H1 (cell line): ENCODE measurements around the gene SLC2A13. TPM values are rescaled to one million over a fixed set of nuclear protein-coding genes. Genes with fewer than 3 reads are reported as not detected.

Experiments
- CTCF ChIA-PET: fragments of 300-600 bp; sonication (Branson Sonifier 250); formaldehyde crosslinking; loops from one replicate; lab custom pipeline; 2021; ENCODE audit not compliant: partially characterized antibody; lab: Charles Lee
- POLR2A ChIA-PET: fragments of 300-600 bp; sonication (Branson Sonifier 250); formaldehyde crosslinking; loops from one replicate; lab custom pipeline; 2021; ENCODE audit warnings: inconsistent platforms; ENCODE audit not compliant: partially characterized antibody; lab: Charles Lee
- DNase-seq, 2 experiments: peaks; one replicate each; pipeline versions ENCODE4 v3.0.0 to v3.0.0-alpha.2; 2010 to 2022; ENCODE audit warnings: low spot score in 2 of 2, low read depth in 1 of 2, mixed read lengths in 1 of 2
- FAIRE-seq: peaks from 2 replicates; lab custom pipeline; 2011; peaks lifted over from hg19 to GRCh38; lab: Jason Lieb, UNC
- H2AFZ ChIP-seq: 2 replicates; pipeline ENCODE4 v1.8.1; 2012; ENCODE audit warnings: low read length, inconsistent platforms
- H2AK5ac ChIP-seq: 2 replicates; pipeline ENCODE4 v1.6.1; 2013; ENCODE audit warnings: low read depth, low read length
- H2BK120ac ChIP-seq: replicated peaks from 2 replicates; pipeline ENCODE3; 2013; ENCODE audit warnings: low read depth, low read length, inconsistent platforms
- H2BK12ac ChIP-seq: 2 replicates; pipeline ENCODE4 v1.6.1; 2013; ENCODE audit warnings: low read depth, low read length
- H2BK15ac ChIP-seq: 2 replicates; pipeline ENCODE4 v1.6.1; 2013; ENCODE audit warnings: low read length
- H2BK20ac ChIP-seq: 2 replicates; pipeline ENCODE4 v1.6.1; 2013; ENCODE audit warnings: low read length
- H2BK5ac ChIP-seq: 2 replicates; pipeline ENCODE4 v1.6.1; 2013; ENCODE audit warnings: low read depth, low read length
- H3K14ac ChIP-seq: 2 replicates; pipeline ENCODE4 v1.6.1; 2013; ENCODE audit warnings: inconsistent platforms; ENCODE audit not compliant: insufficient read length
- H3K18ac ChIP-seq: 2 replicates; pipeline ENCODE4 v1.6.1; 2013; ENCODE audit warnings: low read length; ENCODE audit errors: extremely low read depth
- H3K23ac ChIP-seq: 2 replicates; pipeline ENCODE4 v1.6.1; 2013; ENCODE audit warnings: inconsistent platforms; ENCODE audit not compliant: insufficient read length
- H3K23me2 ChIP-seq: 2 replicates; pipeline ENCODE4 v1.6.1; 2013; ENCODE audit warnings: low read depth, low read length
- H3K27ac ChIP-seq: 2 replicates; pipeline ENCODE4 v1.6.1; 2011; ENCODE audit warnings: low read depth, low read length, inconsistent platforms
- H3K27me3 ChIP-seq, 4 experiments: replicated peaks in 1 of 4; 1 replicate in 1 of 4; 2 replicates in 3 of 4; pipeline versions ENCODE4 v1.6.1 to v1.8.1; 2011 to 2013; ENCODE audit warnings: low read length in 3 of 4, mild to moderate bottlenecking in 3 of 4, inconsistent platforms in 2 of 4, mixed read lengths in 2 of 4, moderate library complexity in 1 of 4; ENCODE audit not compliant: control insufficient read depth in 3 of 4, insufficient read depth in 3 of 4; ENCODE audit errors: extremely low read depth in 1 of 4
- H3K36me3 ChIP-seq, 4 experiments: 2 replicates each; pipeline versions ENCODE4 v1.6.1 to v1.8.1; 2011 to 2013; ENCODE audit warnings: mild to moderate bottlenecking in 4 of 4, low read length in 3 of 4, moderate library complexity in 2 of 4, control low read depth in 1 of 4, inconsistent platforms in 1 of 4; ENCODE audit not compliant: insufficient read depth in 4 of 4, control insufficient read depth in 2 of 4
- H3K4ac ChIP-seq: replicated peaks from 2 replicates; pipeline ENCODE3; 2013; ENCODE audit warnings: low read length, low read depth, mixed read lengths, inconsistent platforms; ENCODE audit not compliant: insufficient read length
- H3K4me1 ChIP-seq, 4 experiments: replicated peaks in 1 of 4; 1 replicate in 1 of 4; 2 replicates in 3 of 4; pipeline versions ENCODE4 v1.6.1 to v1.8.1; 2011 to 2013; ENCODE audit warnings: low read length in 3 of 4, inconsistent platforms in 2 of 4, mixed read lengths in 1 of 4; ENCODE audit not compliant: insufficient read depth in 4 of 4, control insufficient read depth in 3 of 4
- H3K4me2 ChIP-seq, 2 experiments: 2 replicates each; pipeline versions ENCODE4 v1.6.1 to v1.8.1; 2011 to 2013; ENCODE audit warnings: low read depth in 2 of 2, low read length in 2 of 2, control low read depth in 1 of 2, inconsistent platforms in 1 of 2, mild to moderate bottlenecking in 1 of 2; ENCODE audit not compliant: insufficient read depth in 1 of 2
- H3K4me3 ChIP-seq, 4 experiments: fragments of 200-600, 300-600 bp in 1 of 4; sonication (generic), shearing (Covaris generic), sonication (Bioruptor Twin) in 1 of 4; 2 replicates each; pipeline versions ENCODE4 v1.5.1 to v1.8.1; 2011 to 2016; ENCODE audit warnings: low read length in 4 of 4, low read depth in 3 of 4, control low read depth in 2 of 4, inconsistent platforms in 2 of 4, mild to moderate bottlenecking in 2 of 4, mixed read lengths in 1 of 4, moderate library complexity in 1 of 4; ENCODE audit not compliant: insufficient read depth in 2 of 4; ENCODE audit errors: extremely low read depth in 1 of 4
- H3K56ac ChIP-seq: replicated peaks from 2 replicates; pipeline ENCODE3; 2013; ENCODE audit warnings: low read depth, mild to moderate bottlenecking, mixed read lengths, low read length, inconsistent platforms; ENCODE audit not compliant: insufficient read length
- H3K79me1 ChIP-seq: 2 replicates; pipeline ENCODE4 v1.6.1; 2013; ENCODE audit warnings: low read depth, low read length, control low read depth
- H3K79me2 ChIP-seq, 2 experiments: 2 replicates each; pipeline versions ENCODE4 v1.6.1 to v1.8.1; 2012 to 2013; ENCODE audit warnings: low read length in 2 of 2, mild to moderate bottlenecking in 2 of 2, inconsistent platforms in 1 of 2; ENCODE audit not compliant: insufficient read depth in 2 of 2, control insufficient read depth in 1 of 2
- H3K9ac ChIP-seq, 4 experiments: replicated peaks in 1 of 4; 1 replicate in 1 of 4; 2 replicates in 3 of 4; pipeline versions ENCODE4 v1.6.1 to v1.8.1; 2011 to 2013; ENCODE audit warnings: low read depth in 3 of 4, low read length in 3 of 4, control low read depth in 2 of 4, mild to moderate bottlenecking in 2 of 4, moderate library complexity in 2 of 4, inconsistent platforms in 1 of 4; ENCODE audit errors: extremely low read depth in 1 of 4
- H3K9me3 ChIP-seq, 2 experiments: 2 replicates each; pipeline versions ENCODE4 v1.6.1 to v1.8.1; 2012 to 2013; ENCODE audit warnings: mild to moderate bottlenecking in 2 of 2, moderate library complexity in 2 of 2, control low read depth in 1 of 2, inconsistent platforms in 1 of 2, low read depth in 1 of 2, low read length in 1 of 2, mixed read lengths in 1 of 2; ENCODE audit not compliant: insufficient read depth in 2 of 2
- H4K20me1 ChIP-seq, 2 experiments: replicated peaks in 1 of 2; 2 replicates each; pipeline versions ENCODE3 to v1.8.1; 2011 to 2013; ENCODE audit warnings: inconsistent platforms in 2 of 2, low read length in 2 of 2, mild to moderate bottlenecking in 1 of 2; ENCODE audit not compliant: insufficient read depth in 2 of 2, control insufficient read depth in 1 of 2
- H4K5ac ChIP-seq: 2 replicates; pipeline ENCODE4 v1.6.1; 2013; ENCODE audit warnings: low read length, low read depth, mixed read lengths, inconsistent platforms; ENCODE audit not compliant: insufficient read length
- H4K8ac ChIP-seq: 2 replicates; pipeline ENCODE4 v1.8.0; 2013; ENCODE audit warnings: mild to moderate bottlenecking, moderate library complexity, low read length, inconsistent platforms; ENCODE audit not compliant: insufficient read depth; ENCODE audit errors: extremely low read depth
- H4K91ac ChIP-seq: replicated peaks from 2 replicates; pipeline ENCODE3; 2013; ENCODE audit warnings: low read length, mixed read lengths, inconsistent platforms; ENCODE audit not compliant: insufficient read length
- CTCF ChIP-seq, 3 experiments: IDR thresholded peaks; 1 replicate in 2 of 3; 2 replicates in 1 of 3; pipeline versions ENCODE4 v1.5.1 to v1.6.1; 2011; ENCODE audit warnings: low read length in 3 of 3, mild to moderate bottlenecking in 3 of 3, inconsistent platforms in 2 of 3, low read depth in 1 of 3, moderate library complexity in 1 of 3; ENCODE audit not compliant: insufficient read depth in 1 of 3; ENCODE audit errors: control extremely low read depth in 1 of 3
- RAD21 ChIP-seq, 2 experiments: IDR thresholded peaks in 1 of 2; conservative IDR thresholded peaks in 1 of 2; 2 replicates each; pipeline ENCODE4 v1.6.1; 2011; ENCODE audit warnings: low read depth in 2 of 2, low read length in 2 of 2, improper control_type of control experiment in 1 of 2, inconsistent platforms in 1 of 2, mild to moderate bottlenecking in 1 of 2, moderate library complexity in 1 of 2
- TEAD4 ChIP-seq: IDR thresholded peaks from 2 replicates; pipeline ENCODE4 v1.6.1; 2012; ENCODE audit warnings: low read depth, low read length, inconsistent platforms, mixed read lengths
- WGBS, 2 experiments: shearing (Covaris generic) in 1 of 2; methylation state at CpG; one replicate each; pipeline versions ENCODE4 v1.1.6 to v1.1.7; 2013 to 2015; ENCODE audit warnings: low lambda C conversion rate in 2 of 2, mixed read lengths in 2 of 2, inconsistent platforms in 1 of 2, low coverage in 1 of 2, missing lambda C conversion rate in 1 of 2; ENCODE audit not compliant: insufficient replicate concordance in 2 of 2, insufficient coverage in 1 of 2, insufficient read length in 1 of 2; ENCODE audit errors: extremely low coverage in 1 of 2, missing lambda C conversion rate in 1 of 2; 5-methylcytosine and 5-hydroxymethylcytosine counted together
- polyA plus RNA-seq, 7 experiments: library from polyadenylated mRNA; depleted of rRNA in 3 of 7; stranded (reverse) in 5 of 7; unstranded in 2 of 7; fragments of >200 nt in 5 of 7; fragments of 200-250 nt in 2 of 7; gene quantifications; 1 replicate in 5 of 7; 2 replicates in 1 of 7; 4 replicates in 1 of 7; pipeline versions ENCODE4 v1.2.1 to v1.2.3, GENCODE V29; 2011 to 2013; ENCODE audit warnings: missing spikeins in 2 of 7, mixed read lengths in 2 of 7
- total RNA-seq: library from RNA; stranded (reverse); fragmentation: NEBNext Ultra II Directional; extraction: Animal tissue kit (Norgen Biotek cat#: 25700); gene quantifications from 2 replicates; pipeline ENCODE4 v1.2.1, GENCODE V29; 2021

SLC2A13 gene
- total and polyA plus RNA-seq, 2 of the 8 experiments (the other 6 are each of a cell fraction or from before 2014, with no cell fraction given): 2.8 to 9.6 TPM

DNA sequence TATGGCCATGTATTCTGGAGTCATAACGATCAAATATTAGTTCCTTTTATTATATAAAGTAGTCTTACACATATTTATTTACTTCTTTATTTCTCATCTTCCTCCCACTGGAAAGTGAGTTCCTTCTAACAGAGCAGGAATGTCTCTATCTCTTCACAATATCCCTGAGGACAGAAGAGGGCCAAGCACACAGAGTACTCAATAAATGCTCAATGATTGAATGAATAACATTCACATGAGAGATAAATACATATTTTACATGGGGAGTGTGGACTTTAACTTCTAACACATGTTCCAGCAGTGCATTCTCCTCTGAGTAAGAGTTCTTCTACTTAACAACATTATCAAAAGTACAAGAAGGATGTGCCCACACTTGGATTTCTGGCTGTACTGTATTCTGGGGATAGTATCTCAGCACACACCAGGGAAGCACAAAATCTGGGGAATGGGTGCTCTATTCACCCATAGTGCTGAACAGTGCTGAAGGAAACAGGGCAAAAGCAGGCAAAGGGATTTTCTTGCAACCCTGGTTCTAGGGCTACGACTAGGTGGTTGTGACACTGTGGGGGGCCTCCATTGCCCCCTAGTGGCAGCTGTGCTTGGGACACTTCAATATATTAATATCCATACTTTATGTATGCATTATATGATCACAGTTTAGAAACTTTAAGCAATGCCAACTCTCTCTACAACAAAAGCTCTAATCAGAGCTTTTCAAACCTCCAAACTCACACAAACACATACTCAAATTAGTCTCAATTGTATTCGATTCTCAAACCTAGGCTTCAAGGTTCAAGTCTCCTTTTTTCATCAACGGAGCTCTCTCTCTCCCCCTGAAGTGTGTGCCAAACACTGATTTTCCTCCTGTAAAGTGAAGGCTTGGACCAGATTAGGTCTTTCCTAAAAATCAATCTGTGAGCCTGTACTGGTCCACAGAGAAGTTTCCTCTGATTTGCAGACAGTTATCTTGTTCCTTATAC, 115.5 kb downstream of the SLC2A13 start:
- Histone ChIP-seq H3K9ac (no peak overlapping the region), H2AFZ (no peak overlapping the region), H2BK12ac (no peak overlapping the region), H2AK5ac (no peak overlapping the region), H2BK5ac (no peak overlapping the region), H3K9me3 (no peaks in the 10 kb centered on the region), H4K20me1 (peaks cover 0 to 2% of the 10 kb centered on the region in 2 experiments), H4K5ac (no peak overlapping the region), H3K4me3 (no peak overlapping the region), H2BK15ac (no peak overlapping the region), H3K56ac (no peak overlapping the region), H2BK120ac (no peak overlapping the region), H3K23ac (no peak overlapping the region), H2BK20ac (no peak overlapping the region), H3K27ac (no peak overlapping the region), H3K4me1 (peaks cover 0 to 5% (median 2%) of the 10 kb centered on the region in 4 experiments; a peak in 2 of 7 replicates), H3K27me3 (peaks cover 0 to 1% (median 0%) of the 10 kb centered on the region in 4 experiments; a peak in 1 of 7 replicates), H3K79me2 (no peaks in the 10 kb centered on the region), H3K14ac (no peak overlapping the region), H3K36me3 (no peaks in the 10 kb centered on the region)
- CTCF ChIA-PET: interaction anchor here (0.7 to 3.9 kb wide), 30 partner anchors 9 to 386 kb away, joined by 3 to 20 read pairs (median 4); partner anchors contain the start of gene SLC2A13
- 84% methylated on average over 4 of the region's 4 CpGs; no CpG with 5 or more reads in 1 of the 2 experiments for WGBS, 2 experiments
- DNase-seq: peak; percentile 10 to 59
- peak; percentile 60 to 67 (median 64) for TF ChIP-seq CTCF (IDR thresholded peaks at IDR 0.05; ENCODE audit: control extremely low read depth in 1 of 3, insufficient read depth in 1 of 3, low read depth in 1 of 3, low read length in 3 of 3)
- no peak for TF ChIP-seq TEAD4
- peak; percentile 60 to 68 for TF ChIP-seq RAD21 (IDR thresholded peaks at IDR 0.05 in 1 of 2, conservative IDR thresholded peaks at IDR 0.05 in 1 of 2; ENCODE audit: low read depth in 2 of 2, low read length in 2 of 2)
- TF ChIP-seq, all 59 proteins: peak for 2
- FAIRE-seq: no peak
- no peak overlapping the region for H3K4me2 ChIP-seq
- no peaks in the 10 kb centered on the region; the same call in 1 of the 2 replicates for H3K23me2 ChIP-seq
- no peaks in the 10 kb centered on the region for H3K79me1 ChIP-seq
- POLR2A ChIA-PET: no interaction called here
- H3K18ac ChIP-seq: no peak overlapping the region
- no peak overlapping the region for H4K91ac ChIP-seq
- H3K4ac ChIP-seq: no peak overlapping the region
- H4K8ac ChIP-seq: no peak overlapping the region
